GM18499 (cell line): ENCODE results near the gene FAIM2.

Source experiments
- ATAC-seq: cut with Tn5 transposase; IDR thresholded peaks from one replicate; pipeline ENCODE4 v1.9.1; 2021; ENCODE audit warnings: moderate number of reproducible peaks; ENCODE audit not compliant: insufficient read depth, unreplicated experiment

The FAIM2 gene

DNA sequence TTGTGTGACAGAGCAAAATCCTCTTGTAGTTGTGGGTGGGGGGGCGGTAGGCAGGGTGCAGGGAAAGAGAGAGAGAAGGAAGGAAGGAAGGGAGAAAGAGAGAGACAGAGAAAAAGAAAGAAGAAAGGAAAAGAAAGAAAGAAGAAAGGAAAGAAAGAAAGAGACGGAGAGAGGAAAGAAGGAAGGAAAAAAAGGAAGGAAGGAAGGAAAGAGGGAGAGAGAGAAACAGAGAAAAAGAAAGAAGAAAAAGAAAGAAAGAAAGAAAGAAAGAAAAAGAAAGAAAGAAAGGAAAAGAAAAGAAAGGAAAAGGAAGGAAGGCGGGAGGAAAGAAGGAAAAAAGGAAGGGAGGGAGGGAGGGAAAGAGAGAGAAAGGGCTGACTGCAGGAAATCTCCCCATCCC is 17.6 kb upstream of the FAIM2 start:
- no peak for ATAC-seq

DNA sequence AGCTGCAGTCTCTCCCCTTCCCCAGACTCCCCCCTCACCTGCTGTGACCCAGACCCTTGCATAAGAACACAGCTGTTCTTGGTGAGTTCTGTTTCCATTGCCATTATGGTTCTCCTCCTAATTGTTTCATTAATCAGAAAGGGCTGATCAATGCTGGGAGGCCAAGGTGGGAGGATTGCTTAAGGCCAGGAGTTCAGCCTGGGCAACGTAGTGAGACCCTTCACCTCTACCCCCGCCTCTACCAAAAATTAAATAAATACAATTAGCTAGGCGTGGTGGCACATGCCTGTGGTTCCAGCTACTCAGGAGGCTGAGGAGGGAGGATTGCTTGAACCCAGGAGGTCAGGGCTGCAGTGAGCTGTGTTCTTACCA is 17.2 kb upstream of the FAIM2 start:
- no peak for ATAC-seq

DNA sequence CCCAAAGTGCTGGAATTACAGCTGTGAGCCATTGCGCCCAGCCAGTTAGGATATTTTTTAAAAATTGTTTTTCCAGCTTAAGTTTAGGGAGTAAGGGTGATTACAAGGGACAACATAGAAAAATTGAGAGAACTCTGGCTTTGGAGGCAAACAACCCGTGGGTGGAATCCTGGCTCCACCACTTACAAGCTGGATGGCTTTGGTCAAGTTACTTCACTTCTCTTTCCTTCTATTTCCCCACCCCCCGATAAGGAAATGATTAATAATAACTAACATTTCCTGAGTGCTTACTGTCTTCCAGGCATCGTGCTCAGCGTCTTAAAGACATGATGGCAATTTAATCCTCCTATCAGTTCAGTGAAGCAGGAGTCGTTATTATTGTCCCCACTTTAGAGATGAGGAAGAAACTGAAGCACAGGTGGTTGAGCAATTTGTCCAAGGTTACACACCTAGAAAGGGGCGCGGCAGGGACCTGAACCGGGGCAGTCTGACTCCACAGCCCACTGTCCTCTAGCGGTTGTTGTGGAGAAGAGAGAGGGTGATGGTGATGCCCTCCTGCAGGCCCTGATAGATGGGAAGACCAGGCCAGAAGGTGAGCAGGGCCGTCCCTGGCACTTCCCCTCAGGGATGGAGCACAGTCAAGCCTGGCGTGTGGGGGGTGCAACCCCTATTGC is 16.7 kb upstream of the FAIM2 start:
- no peak for ATAC-seq

DNA sequence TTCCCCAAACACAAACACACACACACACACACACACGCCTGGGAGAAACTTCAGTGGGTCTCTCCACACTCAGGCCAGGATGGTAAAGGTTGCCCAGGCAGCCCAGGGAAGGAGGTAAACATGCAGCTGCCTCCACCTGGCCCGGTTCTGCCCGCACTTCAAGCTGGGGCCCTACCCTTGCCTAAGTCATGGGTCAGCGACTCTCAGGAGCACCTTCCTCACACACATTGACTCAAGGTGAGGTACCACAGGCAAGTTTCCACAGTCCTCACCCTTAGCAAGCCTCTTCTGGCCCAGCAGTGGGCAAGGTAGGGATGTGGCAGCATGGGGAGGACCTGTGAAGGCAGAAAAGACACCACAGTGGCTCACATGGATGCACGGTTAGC is 14.1 kb upstream of the FAIM2 start:
- ATAC-seq, result no peak

DNA sequence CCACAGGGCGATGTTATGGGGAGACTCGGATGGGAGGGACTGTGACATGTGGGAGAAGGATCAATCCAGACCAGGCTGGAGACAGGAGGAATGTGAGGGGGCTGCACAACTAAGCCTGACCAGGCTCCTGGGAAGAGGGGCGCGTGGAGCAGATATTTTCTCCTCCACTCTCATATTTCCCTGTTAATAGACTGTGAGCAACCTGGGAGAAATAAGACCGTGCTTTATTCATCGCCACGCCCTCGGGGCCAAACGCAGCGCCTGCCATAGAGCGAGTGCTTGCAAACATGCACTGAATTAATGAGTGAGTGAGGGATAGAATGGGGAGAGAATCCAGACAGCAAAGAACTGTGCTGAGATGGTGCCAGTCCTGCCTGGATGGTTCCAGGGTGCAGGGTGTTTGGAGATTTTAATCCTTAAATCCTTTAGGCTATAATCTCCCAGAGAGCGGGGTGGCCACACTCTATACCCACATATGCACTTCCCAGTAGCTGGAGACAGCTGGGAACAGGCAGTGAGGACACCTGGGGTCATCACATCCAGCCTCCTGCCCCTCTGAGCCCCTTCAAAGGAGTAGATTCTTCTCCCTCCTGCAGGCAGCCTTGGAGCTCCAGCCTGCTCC is 13.6 kb upstream of the FAIM2 start:
- ATAC-seq, result no peak

DNA sequence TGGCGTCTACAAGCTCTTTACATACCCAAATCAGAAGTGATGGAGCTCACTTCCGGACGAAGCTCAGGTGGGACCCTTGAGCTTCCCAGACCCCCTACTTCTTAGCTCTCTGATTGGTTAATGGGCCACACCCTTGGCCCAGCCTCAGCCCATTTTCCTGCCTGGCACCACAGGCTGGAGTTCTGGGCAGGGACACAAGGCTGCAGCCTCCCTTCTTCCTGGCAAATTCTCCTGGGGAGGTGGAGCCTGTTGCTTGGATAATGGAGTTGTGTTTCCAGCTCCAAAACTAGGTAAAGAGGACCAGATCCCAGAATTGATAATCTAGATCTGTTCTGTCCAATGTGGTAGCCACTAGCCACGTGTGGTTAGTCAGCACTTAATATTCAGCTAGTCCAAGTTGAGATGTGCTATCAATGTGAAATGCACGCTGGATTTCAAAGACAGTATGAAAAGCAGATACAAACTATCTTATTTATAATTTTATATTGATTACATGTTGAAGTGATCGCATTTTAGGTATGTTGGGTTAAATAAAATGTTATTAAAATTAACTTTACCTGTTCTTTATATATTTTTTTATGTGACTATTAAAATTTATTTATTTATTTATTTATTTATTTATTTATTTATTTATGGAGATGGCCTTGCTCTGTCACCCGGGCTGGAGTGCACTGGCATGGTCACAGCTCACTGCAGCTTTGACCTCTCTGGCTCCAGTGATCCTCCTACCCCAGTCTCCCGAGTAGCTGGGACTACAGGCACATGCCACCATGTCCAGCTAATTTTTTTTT is 12.6 kb upstream of the FAIM2 start:
- ATAC-seq, result no peak

DNA sequence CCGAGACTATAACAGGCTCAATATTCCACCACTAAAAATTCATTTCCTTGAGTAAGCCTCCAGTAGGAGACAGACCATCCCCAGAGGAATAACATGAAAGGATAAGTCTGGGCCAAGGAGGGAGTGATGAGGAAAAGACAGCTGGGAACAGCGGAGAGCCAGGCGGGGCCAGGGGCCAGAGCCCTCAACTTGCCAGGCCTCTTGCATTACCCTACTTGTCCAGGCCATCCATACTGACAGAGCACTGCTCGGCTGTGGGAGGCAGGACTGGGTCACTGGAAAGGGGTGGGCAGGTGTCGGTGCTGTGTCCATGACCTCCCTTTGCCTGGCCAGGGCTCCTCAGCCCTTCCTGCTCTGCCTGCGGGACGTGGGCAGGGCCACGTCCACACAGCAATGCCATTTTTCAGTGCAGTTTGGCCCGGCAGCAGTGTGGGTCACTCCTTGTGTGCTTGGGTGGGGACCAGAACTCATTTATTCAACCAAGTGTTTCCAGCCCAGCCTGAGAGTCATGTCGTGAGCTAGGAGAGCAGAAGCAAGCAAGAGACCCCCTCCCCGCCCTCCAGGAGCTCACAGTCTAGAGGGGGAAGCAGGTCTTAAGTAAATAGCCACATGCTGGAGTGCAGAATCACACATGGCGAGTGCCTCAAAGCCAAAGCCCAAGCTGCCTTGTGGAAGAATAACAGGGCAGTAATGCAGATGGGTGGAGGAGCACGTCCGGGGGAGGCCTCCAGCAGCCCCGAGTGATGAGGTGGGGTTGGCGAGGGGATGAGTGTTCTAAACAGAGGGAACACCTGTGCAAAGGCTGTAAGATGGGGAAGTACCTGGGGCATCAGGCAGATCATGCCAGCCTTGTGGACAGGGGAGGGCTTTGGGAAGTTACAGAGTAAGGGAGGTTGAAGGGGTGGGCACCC is 8.9 kb upstream of the FAIM2 start:
- ATAC-seq, result no peak

DNA sequence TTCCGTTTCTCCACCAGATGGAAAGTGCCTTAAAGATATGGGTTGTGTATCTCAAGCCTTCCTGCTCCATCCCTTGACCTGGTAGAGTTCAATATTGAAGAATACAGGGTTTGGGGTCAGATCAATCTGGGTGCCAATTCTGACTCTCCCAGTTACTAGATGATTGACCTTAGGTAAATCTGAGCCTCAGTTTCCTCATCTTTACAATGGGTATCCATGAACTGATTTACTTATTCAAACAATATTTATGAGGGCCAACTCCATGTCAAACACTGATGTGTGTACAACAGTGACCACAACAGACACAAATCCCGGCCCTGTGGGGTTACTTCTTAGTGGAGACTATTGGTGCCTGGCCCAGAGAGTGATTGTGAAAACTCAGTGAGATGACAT is 7.5 kb upstream of the FAIM2 start:
- no peak for ATAC-seq

DNA sequence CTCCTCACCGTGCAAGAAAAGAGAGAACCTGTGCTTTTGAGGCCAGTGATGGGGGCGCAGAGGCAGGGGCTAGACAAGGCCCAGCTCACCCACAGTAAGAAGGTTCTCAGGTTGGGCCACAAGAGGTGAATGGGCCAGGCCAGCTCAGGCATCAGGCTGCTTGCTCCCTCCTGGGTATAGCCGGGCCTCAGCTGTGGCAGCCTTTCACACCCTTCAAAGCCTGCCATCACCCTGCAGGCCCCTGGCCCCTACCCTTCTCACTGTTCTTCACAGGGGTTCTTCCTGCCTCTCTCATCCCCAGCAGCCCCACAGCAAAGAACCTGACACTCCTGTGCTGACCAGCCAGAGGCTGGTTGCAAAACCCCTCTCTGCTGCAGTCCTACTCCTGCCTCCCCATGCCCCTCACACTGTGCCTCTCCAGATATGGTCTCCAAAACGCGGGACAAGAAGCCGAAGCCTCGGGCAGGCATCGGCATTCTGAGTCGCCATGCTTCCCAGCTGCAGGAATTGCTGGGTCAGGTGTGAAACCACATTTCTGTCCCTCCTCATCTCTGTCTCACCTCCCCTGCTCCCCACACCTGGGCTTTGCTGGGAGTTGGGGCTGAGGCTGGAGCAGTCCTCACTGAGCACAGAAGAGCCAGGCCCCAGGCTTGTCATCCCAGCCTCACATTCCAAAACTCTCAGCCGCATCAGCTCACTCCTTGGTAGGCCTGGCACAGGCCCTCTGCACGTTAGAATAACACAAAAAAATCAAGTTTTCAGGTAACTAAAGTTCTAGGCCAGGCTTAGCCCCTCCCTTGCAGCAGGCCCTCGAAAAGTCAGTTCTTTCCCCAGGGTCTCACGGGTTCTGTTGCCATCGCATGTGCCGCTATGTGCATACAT is 6.9 kb upstream of the FAIM2 start:
- ATAC-seq, result no peak

DNA sequence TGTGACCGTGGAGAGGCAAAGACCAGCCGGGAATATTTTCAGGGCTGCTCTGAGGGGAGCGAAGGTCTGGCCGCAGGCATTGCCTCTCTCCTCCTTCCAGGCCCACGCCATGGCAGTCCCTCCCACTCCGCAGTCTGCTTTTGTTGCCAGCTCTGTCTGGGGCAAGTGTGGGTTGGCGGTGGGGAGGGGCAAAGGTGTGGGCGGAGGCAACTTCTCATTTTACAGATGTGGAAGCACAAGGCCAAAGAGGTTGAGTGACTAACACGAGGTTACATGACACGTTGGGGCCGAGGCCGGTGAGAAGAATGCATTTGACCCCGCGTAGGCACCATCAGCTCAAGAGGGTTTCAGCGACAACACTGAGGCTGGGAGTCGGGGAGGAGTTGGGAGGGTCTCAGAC is 6.1 kb upstream of the FAIM2 start:
- ATAC-seq, result no peak

DNA sequence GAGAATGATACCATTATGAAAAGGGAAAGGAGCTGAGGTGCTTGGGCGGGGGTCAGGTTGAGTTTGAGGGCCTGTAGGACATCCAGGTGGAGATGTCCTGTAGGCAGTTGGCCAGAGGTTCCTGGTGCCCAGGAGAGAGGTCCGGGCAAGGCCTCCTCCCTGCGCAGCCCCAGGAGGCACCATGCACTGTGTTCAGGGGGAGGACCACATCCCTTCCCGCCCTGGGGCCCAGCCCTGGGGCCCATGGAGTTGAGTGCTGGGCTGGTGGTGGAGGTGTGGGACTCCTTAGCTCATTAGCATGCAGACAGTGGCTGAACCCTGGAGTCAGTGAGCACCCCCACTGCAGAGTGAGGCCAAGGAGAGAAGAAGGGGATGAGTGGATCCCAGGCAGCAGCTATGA is 5.7 kb upstream of the FAIM2 start:
- ATAC-seq, result no peak

DNA sequence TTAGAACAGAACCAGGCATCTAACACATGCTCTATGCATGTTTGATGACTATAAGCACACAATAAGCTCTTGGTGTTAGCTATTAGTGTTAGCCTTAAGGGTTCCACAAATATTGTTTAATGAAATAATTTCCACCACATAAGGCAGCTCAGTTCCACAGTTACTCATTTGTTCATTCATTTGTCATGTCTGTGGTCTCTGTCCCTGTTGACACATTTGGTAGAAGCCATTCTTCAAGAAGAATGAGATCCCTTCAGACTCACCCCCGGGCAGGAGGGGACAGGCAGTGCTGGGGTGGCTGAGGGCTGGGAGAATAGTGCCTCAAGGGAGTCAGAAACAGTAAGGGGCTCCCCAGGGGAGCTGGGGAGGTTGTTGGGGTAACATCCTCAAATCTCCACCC is 3.7 kb upstream of the FAIM2 start:
- no peak for ATAC-seq

DNA sequence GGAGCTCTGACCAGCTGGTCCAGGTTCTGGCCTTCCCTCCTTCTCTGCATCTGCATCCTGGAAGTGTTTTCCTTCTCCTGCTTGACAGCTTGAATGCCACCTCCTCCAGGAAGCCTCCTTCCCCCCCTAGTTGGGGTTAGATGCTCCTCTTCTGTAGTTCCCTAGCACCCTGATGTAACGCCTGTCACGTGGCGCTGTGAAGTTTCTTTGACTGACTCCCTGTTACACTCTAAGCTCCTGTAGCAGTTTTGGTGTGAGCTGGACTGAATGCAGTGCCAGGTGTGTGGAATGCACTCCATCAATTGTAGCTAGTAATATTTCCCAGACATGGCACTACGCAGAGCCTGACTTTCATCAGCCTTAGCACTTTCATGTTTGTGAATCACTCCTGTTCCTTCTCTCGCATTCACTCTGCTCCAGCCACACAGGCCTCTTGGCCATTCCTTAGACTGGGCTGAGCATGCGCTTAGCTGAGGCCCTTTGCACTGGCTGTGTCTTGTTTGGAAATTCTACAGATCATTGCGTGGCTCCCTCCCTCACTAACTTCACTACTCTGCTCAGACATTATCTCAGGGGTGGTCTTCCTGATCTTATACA is 2.1 kb upstream of the FAIM2 start:
- ATAC-seq, result no peak

DNA sequence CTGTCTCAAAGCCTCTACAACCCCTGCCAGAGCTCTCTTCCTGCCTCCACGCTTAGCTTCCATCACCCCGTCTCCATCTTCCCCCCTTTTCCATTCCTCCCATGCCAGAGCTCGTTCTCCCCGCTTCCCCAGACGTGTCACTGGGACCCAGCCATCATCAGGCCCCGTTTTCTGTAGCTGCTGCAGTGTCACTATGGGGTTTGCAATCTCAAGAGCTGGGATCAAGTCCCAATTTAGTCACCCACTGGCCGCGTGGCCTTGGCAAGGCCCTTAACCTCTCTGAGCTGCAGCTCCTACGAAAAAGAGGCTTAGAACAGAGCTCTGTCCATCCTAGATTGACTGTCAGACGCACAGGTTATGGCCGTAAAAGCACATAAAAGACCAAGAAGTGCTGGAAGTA is 901 bp upstream of the FAIM2 start:
- ATAC-seq, result no peak

DNA sequence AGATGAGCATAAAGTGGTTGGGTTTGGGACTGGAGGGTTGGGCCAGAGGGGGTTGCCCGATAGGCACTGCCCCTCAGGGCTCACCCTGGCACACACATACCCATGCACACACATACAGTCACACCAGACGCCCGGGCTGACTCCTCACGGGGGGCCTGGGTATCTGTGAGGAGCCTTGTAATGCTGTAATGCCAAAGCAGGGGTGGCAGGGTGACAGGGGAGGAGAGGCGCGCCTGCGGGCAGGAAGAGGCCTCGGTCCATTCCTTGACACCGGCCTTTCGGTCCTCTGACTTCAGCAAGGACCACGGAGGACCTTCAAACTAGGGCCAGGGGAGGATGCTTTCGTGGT is 375 bp downstream of the FAIM2 start:
- no peak for ATAC-seq

DNA sequence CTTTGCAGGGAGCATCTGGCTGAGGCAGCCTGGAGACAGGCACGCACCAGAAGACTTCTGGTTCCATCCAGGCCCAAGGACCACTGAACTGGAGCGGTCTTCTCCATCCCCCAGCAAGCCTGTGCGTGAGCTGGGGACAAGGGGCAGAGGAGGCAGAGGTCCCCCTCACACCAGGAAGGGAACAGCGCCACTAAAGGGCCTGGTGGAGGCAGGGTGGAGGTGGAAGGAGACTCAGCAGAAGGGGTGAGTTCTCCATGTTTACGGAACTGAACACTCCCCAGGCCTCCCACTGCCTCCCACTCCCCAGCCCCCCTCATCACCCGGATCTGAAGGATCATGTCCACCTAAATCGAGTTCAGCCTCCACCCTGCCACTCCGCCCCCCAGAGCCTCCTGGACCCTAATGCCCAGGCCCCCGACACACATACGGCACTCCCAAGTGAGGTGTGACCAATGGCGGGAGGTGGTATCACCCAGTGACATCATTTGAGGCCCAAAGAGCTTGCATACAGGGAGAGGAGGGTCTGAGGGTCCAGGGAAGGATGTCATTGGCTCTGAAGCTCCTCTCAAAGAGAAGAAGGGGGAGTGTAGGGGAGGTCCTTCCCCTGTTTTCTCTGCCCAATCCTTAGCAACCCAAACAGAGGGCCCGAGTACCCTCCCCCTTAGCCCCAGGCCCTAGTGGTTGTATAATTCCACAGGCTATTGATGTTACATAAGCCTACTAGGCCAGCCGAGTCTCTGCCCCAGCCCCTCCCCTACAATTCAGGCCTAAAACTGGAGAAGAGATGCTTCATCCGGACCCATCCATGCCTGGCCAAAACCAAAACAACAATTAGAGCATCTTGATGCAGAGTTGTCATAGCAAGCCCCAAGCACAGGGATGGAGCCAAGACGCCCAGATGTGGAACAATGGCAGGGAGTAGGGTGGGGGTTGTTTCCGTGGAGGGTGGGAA is 1.0 kb downstream of the FAIM2 start:
- ATAC-seq, result no peak

DNA sequence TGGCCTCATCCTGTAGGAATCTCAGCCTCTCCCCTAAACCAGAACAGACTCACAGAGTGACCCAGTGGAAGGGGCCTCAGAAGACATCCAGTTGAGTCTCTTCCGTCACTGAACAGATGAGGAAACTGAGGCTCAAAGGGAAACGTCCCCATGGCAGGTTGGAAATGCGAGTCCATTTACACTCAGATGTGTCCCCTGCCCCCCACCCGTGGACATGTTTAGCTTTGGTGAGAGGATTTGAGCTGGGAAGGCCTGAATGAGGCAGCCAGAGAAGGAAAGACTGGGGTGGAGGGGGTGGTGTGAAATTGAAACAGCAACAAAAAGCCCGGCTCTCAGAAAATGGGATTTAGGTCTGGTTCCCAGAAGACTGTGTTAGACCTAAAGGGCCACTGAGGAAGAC is 1.7 kb downstream of the FAIM2 start:
- ATAC-seq, result no peak

DNA sequence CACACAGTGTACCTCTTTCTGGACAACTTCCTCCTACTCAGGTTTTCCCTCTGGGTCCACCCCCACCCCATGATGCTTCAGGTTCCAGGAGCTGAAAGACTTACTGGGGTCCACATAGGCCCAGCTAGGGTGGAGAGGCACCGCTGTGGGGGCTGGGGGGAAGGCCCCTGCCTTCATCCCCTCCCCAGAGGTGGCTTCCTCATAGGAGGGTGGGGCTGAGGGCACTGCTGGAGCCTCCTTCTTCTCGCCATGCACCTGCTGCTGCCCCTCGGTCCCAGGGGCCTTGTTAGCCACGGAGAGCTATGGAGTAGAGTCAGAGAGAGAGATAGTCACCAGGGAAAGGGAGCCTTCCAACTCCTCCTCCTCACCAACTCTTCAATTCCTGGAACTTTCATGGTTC is 2.7 kb downstream of the FAIM2 start:
- no peak for ATAC-seq
